Cardiac muscle cell (in vitro differentiated cells and primary cell): ENCODE results near the gene PRM2. TPM values are rescaled to one million over a fixed set of nuclear protein-coding genes. Genes with fewer than 3 reads are reported as not detected.

ENCODE experiments used
- DNase-seq, 2 donors: peaks; one replicate each; pipeline versions ENCODE4 v3.0.0 to v3.0.0-alpha.2; 2010 to 2017; ENCODE audit warnings: low read depth in 1 of 2, low spot score in 1 of 2
- H3K27ac ChIP-seq: fragments of 200-600 bp; sonication (generic); 2 replicates; pipeline ENCODE4 v1.5.1; 2016
- H3K27me3 ChIP-seq: fragments of 200-600 bp; sonication (generic); 2 replicates; pipeline ENCODE4 v1.6.0; 2016; ENCODE audit warnings: control low read depth
- H3K36me3 ChIP-seq: fragments of 200-600 bp; sonication (generic); 2 replicates; pipeline ENCODE4 v1.5.1; 2016; ENCODE audit warnings: control low read depth
- H3K4me1 ChIP-seq: fragments of 200-600 bp; sonication (generic); 2 replicates; pipeline ENCODE4 v1.8.1; 2017; ENCODE audit warnings: low read depth, mild to moderate bottlenecking, mixed run types
- H3K4me3 ChIP-seq: fragments of 200-600 bp; sonication (generic); 2 replicates; pipeline ENCODE4 v1.5.1; 2016; ENCODE audit warnings: mild to moderate bottlenecking
- H3K9me3 ChIP-seq: fragments of 200-600 bp; sonication (generic); 2 replicates; pipeline ENCODE4 v1.5.1; 2017; ENCODE audit warnings: low read depth, mild to moderate bottlenecking, control low read depth
- CTCF ChIP-seq: IDR thresholded peaks from 2 replicates; pipeline ENCODE4 v1.5.1; 2012; ENCODE audit warnings: low read depth, mild to moderate bottlenecking, low read length
- polyA plus RNA-seq: library from polyadenylated mRNA; unstranded; fragments of >200 nt; fragmentation: Nextera tagmentation; extraction: Ambion mirVana; gene quantifications from 2 replicates; pipeline ENCODE4 v1.2.1, GENCODE V29; 2016
- total RNA-seq: library from RNA; depleted of rRNA; stranded (reverse); fragments of >200 nt; gene quantifications from 2 replicates; pipeline ENCODE4 v1.2.3, GENCODE V29; 2016

The PRM2 gene
- total and polyA plus RNA-seq, 2 experiments from 2014 or later: 0.42 TPM; not detected in 1

DNA sequence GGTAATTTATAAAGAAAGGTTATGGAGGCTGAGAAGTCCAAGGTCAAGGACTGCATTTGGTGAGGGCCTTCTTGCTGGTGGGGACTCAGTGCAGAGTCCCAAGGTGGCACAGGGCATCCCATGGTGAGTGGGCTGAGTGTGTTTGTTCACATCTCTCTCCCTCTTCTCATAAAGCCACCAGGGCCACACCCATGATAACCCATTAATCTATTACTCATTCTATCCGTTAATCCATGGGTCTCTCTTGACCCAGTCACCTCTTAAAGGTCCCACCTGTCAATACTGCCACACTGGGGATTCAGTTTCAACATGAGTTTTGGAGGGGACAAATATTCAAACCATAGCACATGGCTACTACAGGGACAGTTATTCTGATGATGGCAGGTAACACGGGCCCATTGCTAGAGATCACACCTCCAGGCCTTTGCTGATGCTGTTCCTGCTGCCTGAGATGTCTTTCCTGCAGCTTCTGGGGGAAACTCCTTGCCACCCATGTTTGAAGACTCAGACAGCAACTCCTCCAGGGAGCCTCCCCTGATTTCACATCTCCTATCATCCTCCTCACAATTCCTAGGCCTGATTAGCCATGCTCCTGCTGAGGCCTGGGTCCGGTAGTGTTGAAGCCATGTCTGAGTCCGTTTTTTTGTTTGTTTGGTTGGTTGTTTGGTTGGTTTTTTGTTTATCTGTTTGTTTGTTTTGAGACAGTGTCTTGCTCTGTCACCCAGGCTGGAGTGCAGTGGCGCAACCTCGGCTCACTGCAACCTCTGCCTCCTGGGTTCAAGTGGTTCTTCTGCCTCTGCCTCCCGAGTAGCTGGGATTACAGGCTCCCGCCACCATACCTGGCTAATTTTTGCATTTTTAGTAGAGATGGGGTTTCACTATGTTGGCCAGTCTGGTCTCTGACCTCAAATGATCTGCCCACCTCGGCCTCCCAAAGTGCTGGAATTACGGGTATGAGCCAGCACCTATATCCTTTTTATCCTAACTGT lies 36.3 kb downstream of the PRM2 start:
- no peak for DNase-seq
- Histone ChIP-seq H3K36me3 (no peaks in the 10 kb centered on the region), H3K27ac (no peak overlapping the region), H3K9me3 (no peaks in the 10 kb centered on the region), H3K4me1 (peaks cover 2% of the 10 kb centered on the region), H3K4me3 (no peak overlapping the region), H3K27me3 (no peaks in the 10 kb centered on the region)
- TF ChIP-seq CTCF: no peak

- Histone ChIP-seq H3K36me3 (no peaks in the 10 kb centered on the region), H3K9me3 (no peaks in the 10 kb centered on the region), H3K4me1 (peaks cover 2% of the 10 kb centered on the region), H3K27ac (no peak overlapping the region), H3K4me3 (no peak overlapping the region), H3K27me3 (no peaks in the 10 kb centered on the region)
- DNase-seq: no peak
- no peak for TF ChIP-seq CTCF
These were observed 37.7 kb downstream of the PRM2 start for GRCh38 chr16:11238272-11239202.

- Histone ChIP-seq H3K9me3 (no peaks in the 10 kb centered on the region), H3K27ac (no peak overlapping the region), H3K36me3 (no peaks in the 10 kb centered on the region), H3K4me3 (no peak overlapping the region), H3K4me1 (no peaks in the 10 kb centered on the region), H3K27me3 (no peaks in the 10 kb centered on the region)
- peak in 1 of 2 donors; percentile 58 for DNase-seq
- TF ChIP-seq CTCF: no peak
These were observed 39.6 kb downstream of the PRM2 start for GRCh38 chr16:11236461-11237254.

DNA sequence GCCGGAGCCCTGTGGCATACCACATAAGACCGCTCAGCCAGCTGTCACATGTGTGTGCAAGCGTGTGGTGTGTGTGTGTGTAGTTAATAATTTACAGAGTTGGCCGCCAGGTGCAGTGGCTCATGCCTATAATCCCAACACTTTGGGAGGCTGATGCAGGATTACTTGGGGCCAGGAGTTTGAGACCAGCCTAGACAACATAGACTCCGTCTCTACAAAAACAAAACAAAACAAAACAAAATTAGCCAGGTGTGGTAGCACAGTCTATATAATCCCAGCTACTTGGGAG lies 40.6 kb downstream of the PRM2 start:
- no peaks in the 10 kb centered on the region for H3K9me3 ChIP-seq
- no peak for TF ChIP-seq CTCF

More for the DNA sequence above, 40.6 kb downstream of the PRM2 start:
- DNase-seq: no peak
- Histone ChIP-seq H3K27me3 (no peaks in the 10 kb centered on the region), H3K36me3 (no peaks in the 10 kb centered on the region), H3K27ac (no peak overlapping the region), H3K4me3 (no peak overlapping the region), H3K4me1 (no peaks in the 10 kb centered on the region)
